HL-60/S4 (cell line): ENCODE measurements around the gene DDRGK1.
"Not testable (repeated sequence)": the region's sequence is repeated elsewhere in the genome, so short reads cannot be mapped to it uniquely, and the experiment has no call there.

ENCODE experiments used
- in situ Hi-C: fragments of 300-500 bp; cut with MboI; formaldehyde crosslinking; loops from 2 replicates; pipeline ENCODE4 v1.14.3; 2022; ENCODE audit warnings: low sequenced_read_pairs

The DDRGK1 gene

GRCh38 chr20:3218307-3218988 lies 14.0 kb upstream of the DDRGK1 start:
- in situ Hi-C loops, result no loop called here

GRCh38 chr20:3215359-3215917 lies 11.0 kb upstream of the DDRGK1 start:
- in situ Hi-C loops, result not testable (repeated sequence)

DNA sequence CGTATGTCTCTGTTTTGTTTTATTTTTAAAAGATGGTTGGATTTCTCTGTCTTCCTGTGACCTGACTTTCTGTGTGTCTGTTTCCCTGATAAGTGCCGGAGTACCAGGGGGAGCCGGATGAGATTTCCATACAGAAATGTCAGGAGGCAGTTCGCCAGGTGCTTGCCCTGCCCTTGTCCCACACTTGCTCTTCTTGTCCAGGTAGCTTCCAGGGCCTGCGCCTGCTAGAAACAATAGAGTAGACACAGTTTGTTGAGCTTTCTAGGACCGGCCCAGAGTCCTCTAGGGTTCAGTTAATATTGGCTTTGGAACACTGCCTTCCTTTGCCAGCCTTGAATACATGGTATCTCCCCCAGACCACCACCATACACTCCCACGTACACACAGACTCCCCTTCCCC lies 8.7 kb upstream of the DDRGK1 start:
- in situ Hi-C loops, result no loop called here

DNA sequence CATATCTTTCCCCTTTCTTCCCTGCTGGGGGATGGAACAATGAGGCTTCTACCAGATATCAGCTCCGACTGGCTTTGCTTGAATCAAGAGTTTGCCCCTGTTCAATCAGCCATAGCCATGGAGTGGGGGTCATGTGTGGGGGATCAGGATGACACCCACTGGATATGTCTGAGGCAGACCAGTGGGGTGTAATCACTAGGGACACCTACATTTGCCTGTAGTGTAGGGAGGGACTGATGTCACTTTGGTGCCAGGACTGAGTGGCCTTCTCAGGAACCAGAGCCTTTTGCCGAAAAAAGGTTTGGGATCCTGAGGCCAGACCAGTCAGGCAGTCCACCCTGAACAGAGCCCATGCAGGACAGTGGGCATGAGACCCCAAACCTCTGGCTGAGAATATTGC lies 5.9 kb upstream of the DDRGK1 start:
- in situ Hi-C loops, result no loop called here

DNA sequence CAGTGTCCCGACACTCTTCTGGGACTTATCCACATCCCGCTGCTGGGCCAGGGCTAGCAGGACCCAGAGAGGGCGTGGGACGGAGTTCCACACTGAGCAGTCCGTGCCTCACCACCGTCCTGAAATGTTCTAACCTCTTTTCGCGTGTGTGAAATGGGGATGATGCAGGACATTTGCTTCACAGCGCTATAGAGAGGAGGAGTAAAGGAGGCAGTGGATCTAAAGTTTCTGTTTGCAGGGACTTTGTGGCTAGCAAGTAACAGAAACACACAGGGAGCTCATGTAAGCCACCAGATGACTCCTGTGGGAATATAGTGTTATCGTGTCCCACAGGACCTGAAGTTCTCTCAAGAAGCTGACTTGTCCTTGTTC lies 5.5 kb upstream of the DDRGK1 start:
- in situ Hi-C loops, result no loop called here

DNA sequence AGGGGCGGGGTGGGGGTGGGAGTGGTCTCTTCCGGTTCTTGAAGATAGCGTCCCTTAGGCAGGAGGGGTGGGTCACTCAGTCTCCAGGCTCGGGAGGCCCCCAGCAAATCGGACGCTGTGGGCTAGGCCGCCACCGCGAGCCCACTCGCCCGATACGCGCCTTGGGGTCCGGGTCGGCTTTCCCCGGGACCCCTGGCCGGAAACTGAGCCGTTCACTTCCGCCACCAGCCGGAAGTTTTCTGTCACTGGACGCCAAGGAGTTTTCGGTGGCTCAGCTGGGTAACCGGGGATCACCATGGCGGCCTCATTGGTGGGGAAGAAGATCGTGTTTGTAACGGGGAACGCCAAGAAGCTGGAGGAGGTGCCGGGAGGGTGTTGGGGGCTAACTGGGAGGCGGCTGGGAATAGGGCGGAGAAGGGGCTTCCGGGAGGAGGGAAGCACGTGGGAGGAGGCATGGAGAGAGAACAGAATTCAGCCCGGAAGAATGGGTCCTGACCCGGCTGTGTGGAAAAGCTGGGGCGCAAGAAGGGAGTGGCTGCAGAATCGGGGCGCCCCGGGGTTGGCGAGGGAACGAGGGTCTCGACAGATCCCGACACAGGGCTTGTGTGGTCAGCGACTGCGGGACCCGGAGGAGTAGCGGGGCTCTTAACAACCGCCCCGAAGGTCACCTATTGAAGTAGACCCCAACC lies 4.9 kb upstream of the DDRGK1 start, which contains the start of gene ITPA:
TSS of gene ITPA (plus strand) at position 242 of the 689 bp plus-strand sequence. CDS start at position 296, 54 bp downstream.
- in situ Hi-C loops, result no loop called here

- in situ Hi-C loops, result no loop called here
Observed at GRCh38 chr20:3208786-3209256, 4.3 kb upstream of the DDRGK1 start.

DNA sequence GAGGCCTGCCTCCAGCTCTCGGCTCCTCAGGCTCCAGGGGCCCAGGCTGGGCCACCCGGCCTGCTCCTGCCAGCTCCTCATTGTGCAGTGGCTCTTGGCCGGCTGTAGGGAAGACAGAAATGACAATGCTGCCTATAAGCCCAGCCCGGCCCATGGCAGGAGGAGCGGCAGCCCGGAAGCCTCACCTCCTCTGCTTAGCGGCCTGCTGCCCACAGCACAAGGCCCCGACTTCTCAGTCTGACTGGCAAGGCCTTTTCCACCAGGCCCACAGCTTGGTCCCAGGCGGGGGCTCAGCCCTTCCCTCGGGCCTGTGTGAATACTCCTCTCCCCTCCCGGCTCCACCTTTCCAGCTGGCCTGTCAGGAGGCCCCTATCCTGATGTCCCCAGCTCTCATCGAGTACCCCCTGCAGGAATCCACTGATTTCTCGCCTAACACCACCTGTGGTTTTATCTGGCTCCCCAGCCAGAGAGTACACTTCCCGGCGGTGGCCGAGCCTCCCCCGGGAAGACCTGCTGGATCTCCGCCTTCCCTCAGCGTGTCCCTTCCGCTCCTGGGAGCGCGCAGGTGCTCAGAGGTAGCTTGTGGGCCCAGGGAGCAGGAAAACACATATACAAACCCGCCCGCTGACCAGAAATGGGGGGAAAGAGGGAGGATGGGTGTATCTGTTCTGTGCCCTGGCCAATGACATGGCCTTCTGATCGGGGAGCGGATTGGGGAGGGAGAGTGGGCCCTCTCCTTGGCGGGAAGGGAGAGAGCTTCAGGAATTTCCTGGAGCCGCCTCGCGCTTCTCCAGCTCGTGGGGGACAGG lies 963 bp downstream of the DDRGK1 start:
- in situ Hi-C loops, result no loop called here

DNA sequence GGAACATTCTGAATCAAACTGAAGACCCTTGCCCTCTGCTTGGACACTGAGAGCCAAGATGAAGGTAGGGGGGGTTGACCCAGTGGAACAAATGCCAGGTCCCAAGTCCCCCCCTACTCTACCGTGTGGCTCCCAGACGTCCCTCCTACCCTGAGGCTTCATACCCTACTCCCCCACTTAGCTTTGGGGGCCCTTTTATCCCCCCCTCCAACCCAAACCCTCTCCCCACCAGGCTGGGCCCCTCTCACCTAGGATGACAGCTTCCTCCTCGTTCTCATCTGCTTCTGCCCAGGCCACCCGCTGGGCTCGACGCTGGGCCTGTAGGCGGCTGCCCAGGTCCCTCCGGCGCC lies 1.5 kb downstream of the DDRGK1 start:
- in situ Hi-C loops, result no loop called here

- in situ Hi-C loops, result no loop called here
Observed at GRCh38 chr20:3199976-3200755, 4.3 kb downstream of the DDRGK1 start.

- in situ Hi-C loops, result no loop called here
Observed at GRCh38 chr20:3199206-3199605, 5.3 kb downstream of the DDRGK1 start.

DNA sequence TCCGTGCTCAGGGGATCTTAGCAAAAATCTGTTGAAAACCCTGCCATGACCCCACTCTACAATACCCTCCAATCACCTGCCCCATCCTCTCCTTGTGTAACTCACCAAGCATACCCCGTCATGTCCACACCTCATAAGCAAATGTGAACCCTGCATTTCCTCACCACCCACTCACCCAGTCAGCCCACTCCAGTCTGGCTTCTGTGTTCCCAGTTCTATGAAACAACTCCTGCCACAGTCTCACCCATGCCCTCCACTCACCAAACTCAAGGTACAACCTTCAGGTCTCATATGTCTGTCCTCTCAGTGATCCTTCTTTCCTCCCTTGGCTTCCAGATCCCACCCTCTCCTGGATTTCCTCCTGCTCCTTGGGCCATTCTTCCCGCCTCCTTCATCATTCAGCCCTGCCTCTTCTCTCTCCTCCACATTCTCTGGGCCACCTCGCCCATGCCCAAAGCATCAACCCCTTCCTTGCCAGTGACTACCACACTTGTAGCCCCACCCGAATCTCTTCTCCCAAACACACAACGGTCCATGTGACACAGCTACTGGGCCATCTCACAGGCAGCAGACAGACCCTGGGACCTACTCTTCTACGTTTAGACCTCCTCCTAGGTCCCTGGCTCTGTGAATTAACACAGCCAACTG lies 8.8 kb downstream of the DDRGK1 start:
- in situ Hi-C loops, result no loop called here

DNA sequence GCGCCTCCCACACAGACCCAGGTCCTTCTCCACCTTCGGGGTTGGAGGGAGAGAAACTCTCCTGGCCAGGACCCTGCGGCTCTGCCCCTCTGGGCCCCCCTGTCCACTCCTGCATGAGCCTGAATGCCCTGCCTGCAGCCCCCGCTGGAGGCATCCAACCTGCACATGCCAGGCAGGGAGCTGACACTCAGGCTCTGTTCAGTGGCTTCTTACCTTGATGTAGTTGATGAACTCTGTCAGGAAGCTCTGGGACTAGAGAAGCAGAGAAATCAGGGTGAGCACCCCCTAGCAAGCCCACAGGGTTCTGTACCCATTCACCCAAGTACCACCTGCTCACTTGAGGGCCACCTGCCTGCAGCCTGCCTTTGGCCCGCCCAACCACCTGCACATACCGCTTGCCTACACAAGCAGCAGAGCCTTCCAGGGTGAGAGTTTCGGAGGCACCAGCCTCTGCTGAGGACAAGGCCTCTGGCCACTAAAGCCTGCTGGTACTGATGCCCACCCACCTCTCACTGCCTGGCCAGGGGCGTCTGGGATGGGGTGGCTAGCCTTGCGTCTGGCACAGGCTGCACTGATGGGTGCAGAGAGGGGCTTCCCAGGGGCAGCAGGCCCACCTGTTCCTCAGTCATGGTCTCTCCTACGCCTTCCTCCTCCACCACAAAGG lies 9.7 kb downstream of the DDRGK1 start:
- in situ Hi-C loops, result no loop called here

GRCh38 chr20:3193806-3194616 lies 10.5 kb downstream of the DDRGK1 start:
- in situ Hi-C loops, result no loop called here

DNA sequence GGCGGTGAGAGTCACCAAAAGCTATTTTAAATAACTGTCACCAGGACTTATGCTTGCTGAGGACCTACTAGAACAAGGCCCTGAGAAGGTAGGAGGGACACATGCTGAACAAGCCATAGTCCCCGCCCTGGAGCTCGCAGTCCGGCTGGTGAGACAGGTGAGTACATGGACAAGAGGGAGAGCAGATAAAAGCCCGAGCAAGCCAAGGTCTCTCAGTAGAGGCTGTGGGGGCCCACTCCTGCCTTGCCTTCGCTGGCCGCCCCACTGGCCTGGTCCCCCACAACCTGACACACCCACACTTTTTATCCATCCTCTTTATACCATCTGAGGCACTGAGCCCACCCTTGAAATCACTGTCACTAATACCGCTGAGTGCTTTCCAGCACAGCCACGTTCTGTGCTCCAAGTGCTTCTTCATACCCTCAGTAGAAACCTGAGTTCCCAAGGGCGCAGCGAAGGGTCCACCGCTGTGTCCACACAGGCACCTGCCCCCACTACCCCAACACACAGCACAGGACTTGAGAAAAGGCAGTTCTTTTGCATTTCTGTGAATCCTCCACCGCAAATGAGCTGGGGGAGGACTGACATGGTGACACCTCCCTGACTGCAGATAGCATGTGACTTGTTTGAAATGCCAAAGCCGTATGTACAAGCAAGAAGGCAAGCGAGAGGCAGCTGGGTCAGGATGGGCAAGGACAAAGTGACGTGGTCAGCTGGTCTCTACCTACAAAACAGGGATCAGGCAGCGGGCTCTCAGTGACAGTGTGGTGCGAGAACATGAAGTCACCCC lies 12.1 kb downstream of the DDRGK1 start:
- in situ Hi-C loops, result no loop called here

- in situ Hi-C loops, result no loop called here
Observed at GRCh38 chr20:3190681-3191111, 13.8 kb downstream of the DDRGK1 start.

DNA sequence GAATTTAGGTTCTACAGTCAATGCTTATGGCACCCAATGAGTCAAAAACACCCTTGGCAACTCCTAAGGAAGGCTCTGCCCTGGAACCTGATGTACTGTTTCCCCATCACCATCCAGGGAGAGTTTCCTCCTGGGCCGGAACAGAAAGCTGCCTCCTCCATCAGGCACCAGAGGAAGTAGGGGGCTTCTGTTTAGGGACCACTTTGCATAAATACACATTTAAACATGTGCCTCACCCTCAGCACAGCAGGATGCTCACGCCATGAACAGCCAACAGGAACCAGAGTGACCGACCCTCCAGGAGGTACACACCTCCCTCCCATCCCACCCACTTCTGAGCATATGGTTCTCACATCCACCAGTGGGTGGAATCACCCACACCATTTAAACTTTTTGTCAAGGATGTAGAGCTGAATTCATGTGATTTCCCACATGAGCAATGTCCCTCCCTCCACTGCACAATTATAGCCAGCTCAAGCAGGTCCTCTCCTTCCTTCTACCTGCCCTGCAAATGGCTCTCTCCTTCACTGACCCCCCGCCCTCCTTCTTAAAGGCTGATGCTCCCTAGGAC lies 14.8 kb downstream of the DDRGK1 start:
- in situ Hi-C loops, result no loop called here
